ENCODE results near the gene NECTIN3. TPM values are rescaled to one million over a fixed set of nuclear protein-coding genes. Genes with fewer than 3 reads are reported as not detected.

NECTIN3 gene
- 10 to 100 TPM; 38.1 to 42.4 (median 41.4) TPM for polyA plus RNA-seq (ENCODE audit: insufficient read length in 3 of 3)

- DNase-seq (ENCODE audit: low read depth in 3 of 3, low spot score in 2 of 3), result peak; percentile 91 to 92 (median 91)
Observed at GRCh38 chr3:111071257-111072030, at the start of gene NECTIN3. Gene NECTIN3 (plus strand): TSS chr3:111071816. CDS start chr3:111072018, 202 bp downstream.

DNA sequence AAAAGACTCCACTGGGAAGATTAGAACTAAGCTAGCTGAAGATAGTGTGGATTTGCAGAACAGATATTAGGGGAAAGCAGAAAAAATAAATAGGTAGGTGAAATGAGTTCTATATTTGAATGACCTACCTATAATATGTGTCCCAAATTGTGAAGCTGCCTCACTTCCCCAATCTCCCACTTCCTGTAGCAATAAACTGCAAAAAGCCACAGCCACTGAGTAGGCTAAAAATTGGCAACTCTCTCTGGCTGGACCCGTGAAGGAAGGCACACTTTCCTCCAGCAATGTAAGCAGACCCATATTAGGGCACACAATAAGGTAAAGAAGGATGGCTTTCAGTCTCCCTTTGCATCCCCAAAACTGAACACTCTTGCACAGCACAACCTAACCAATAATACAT lies 43.7 kb upstream of the NECTIN3 start:
- DNase-seq (ENCODE audit: low read depth in 3 of 3, low spot score in 2 of 3), result no peak

DNA sequence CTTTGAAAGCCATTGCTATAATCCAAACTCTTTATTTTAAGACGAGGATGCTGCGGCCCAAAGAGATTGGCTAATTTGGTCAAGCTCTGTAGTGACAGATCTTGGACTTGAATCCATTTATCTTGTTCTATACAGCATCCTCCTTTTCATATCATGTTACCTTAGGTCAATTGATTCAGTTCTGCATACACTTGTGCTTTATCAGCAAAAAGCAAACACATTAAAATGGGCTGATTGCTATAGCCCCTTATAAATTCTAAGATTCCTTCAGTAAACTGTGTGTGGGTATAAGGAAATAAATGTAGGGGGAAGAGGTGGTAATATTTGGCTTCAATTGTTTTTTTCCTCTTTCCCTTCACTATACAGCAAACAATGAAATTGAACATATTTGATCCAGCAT lies 40.1 kb upstream of the NECTIN3 start:
- DNase-seq (ENCODE audit: low read depth in 3 of 3, low spot score in 2 of 3), result no peak

GRCh38 chr3:111032677-111033076 lies 38.9 kb upstream of the NECTIN3 start:
- no peak for DNase-seq (ENCODE audit: low read depth in 3 of 3, low spot score in 2 of 3)

- no peak for DNase-seq (ENCODE audit: low read depth in 3 of 3, low spot score in 2 of 3)
Observed at GRCh38 chr3:111033470-111034050, 38.1 kb upstream of the NECTIN3 start.

DNA sequence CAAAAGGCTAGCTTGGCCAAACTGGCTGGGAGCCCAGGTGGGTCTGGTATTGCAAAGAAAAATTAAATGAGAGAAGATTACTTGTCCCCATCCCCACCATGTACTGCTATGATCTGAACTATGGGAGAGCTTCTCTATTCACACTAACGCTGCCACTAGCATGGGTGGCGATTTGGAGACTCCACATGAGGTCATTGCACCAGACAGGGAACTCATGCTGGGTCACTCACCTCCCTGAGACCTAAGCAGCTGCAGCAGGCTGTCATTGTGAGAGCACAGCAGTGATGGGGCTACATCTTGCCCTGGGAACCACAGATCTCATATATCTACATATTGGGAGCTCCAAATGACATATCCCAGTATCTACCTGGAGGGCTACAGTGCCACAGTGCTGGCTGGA lies 36.3 kb upstream of the NECTIN3 start:
- no peak for DNase-seq (ENCODE audit: low read depth in 3 of 3, low spot score in 2 of 3)

GRCh38 chr3:111035902-111036301 lies 35.7 kb upstream of the NECTIN3 start:
- no peak for DNase-seq (ENCODE audit: low read depth in 3 of 3, low spot score in 2 of 3)

- DNase-seq (ENCODE audit: low read depth in 3 of 3, low spot score in 2 of 3), result no peak
Observed at GRCh38 chr3:111040959-111041358, 30.7 kb upstream of the NECTIN3 start.

- no peak for DNase-seq (ENCODE audit: low read depth in 3 of 3, low spot score in 2 of 3)
Observed at GRCh38 chr3:111045564-111045963, 26.1 kb upstream of the NECTIN3 start.

- DNase-seq (ENCODE audit: low read depth in 3 of 3, low spot score in 2 of 3), result no peak
Observed at GRCh38 chr3:111047042-111047441, 24.6 kb upstream of the NECTIN3 start.

DNA sequence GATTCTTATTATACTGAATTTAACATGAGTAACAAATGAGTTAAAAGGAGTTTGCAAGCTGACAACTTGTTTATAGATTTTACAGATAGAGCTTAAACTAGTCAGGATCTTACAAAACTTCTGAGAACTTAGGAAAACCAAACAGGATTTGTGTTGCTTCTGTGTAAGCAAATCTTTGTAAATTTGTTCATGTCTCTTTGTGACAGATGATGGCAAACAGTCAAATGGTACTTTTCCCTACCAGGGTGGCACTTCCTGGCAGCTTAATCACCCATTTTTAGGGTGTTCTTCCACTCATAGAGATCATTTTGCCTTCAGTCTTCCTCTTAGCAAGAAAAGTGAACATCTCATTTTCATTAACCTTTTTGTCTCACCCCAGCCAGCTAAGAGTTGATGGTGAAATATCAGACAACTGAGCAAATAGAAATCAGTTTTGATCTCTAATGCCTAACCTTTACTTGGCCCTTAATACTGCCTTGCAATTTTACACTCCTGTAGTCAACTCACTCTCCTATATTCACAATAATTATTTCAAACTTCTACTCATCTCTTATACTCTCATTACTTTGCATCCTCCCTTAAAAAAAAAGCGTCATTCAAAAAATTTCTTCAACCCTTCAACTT lies 23.7 kb upstream of the NECTIN3 start:
- no peak for DNase-seq (ENCODE audit: low read depth in 3 of 3, low spot score in 2 of 3)

GRCh38 chr3:111051354-111051753 lies 20.3 kb upstream of the NECTIN3 start:
- no peak for DNase-seq (ENCODE audit: low read depth in 3 of 3, low spot score in 2 of 3)

GRCh38 chr3:111068574-111068973 lies 3.0 kb upstream of the NECTIN3 start:
- DNase-seq (ENCODE audit: low read depth in 3 of 3, low spot score in 2 of 3), result no peak

DNA sequence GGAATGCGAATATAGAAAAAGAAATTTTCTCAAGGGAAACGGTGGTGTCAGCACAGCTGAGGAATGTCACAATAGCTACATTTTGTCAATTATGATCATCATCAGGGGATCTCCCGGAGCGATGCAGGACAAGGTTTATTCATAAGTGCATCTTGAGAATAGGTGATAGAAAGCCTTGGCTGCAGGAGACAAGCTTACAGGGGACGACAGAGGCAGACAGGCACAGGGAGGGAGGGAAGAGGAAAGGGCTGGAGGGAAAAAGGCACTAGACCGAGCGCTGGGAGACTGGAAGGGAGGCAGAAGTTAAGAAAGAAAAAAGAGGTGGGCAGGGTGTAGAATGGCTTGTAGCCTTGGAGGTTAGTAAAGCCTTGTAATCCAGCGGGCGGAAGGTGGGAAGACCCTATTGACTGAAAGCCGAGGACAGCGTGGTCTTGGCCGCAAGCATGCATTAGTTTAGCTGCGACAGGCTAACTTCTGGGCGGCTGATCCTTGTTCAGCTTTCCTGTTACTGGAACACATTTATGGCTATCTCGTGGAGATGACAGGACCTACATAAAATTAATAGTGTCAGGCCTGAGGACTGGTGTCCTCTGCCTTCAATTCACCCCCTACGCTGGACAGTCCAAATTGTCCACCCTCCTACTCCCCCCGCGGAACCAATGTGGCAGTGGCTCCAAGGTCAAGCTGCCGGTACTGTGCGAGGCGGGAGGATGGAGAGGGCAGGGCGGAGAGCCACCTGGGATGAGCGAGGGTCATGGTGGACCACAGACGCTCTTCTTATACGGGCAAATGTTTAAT lies 1.4 kb upstream of the NECTIN3 start:
- peak in 2 of 3 donors; percentile 19 to 23 for DNase-seq (ENCODE audit: low read depth in 3 of 3, low spot score in 2 of 3)

DNA sequence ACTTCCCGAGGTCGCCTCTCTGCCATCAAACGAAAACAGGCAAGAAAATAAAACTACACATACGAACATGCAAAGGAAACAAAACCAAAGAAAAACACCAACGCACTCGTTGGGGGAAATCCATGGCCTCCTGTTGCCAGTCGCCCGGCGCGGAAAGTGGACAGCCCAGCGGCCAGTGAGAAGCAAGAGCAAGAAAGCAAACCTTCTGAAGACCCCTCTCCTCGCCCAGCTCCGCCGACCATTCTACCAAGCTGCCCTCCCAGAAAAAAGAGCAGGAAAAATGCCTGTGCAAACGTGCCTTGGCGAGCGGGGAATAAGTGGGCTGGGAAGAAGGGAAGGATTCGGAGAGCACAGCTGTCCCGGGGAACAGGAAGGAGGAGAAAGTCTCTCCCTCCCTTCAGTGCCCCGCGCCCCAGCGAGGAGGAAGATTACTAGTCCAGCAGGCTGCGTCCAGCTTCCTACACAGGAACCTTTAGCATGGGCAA lies 802 bp upstream of the NECTIN3 start:
- DNase-seq (ENCODE audit: low read depth in 3 of 3, low spot score in 2 of 3), result peak in 2 of 3 donors; percentile 10 to 53

GRCh38 chr3:111072031-111072921 lies 660 bp downstream of the NECTIN3 start:
- DNase-seq (ENCODE audit: low read depth in 3 of 3, low spot score in 2 of 3), result peak in 2 of 3 donors; percentile 20 to 23

DNA sequence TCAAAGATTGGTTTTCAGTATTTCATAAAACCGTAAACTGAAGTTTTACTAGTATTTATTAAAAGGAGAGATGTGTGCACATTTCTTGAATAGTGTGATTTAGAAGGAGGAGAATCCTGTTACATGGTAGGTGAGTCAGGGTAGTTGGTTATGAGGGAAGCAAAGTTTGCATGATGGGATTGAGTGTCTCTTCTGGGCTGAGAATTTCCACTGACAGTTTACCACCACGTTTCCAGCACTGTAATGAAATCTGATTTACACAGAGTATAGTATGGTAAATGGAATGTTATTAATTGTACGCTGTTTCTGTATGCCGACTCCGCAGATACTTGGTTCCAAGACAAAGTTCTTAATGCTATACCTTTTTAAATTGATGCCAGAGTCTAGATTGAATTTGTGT lies 1.6 kb downstream of the NECTIN3 start:
- DNase-seq (ENCODE audit: low read depth in 3 of 3, low spot score in 2 of 3), result peak in 1 of 3 donors; percentile 10

DNA sequence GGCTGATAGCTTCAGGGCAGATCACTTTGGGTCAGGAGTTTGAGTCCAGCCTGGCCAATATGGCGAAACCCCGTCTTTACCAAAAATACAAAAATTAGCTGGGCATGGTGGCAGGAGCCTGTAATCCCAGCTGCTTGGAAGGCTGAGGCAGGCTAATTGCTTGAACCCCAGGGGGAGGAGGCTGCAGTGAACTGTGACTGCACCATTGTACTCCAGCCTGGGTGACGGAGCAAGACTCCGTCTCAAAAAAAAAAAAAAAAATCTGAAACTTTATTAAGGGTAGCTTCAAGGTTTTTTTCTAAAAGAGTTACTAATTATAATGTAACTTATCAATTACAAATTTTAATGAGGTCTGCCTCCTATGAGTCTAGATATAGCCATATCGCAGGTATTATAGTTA lies 5.1 kb downstream of the NECTIN3 start:
- DNase-seq (ENCODE audit: low read depth in 3 of 3, low spot score in 2 of 3), result no peak

DNA sequence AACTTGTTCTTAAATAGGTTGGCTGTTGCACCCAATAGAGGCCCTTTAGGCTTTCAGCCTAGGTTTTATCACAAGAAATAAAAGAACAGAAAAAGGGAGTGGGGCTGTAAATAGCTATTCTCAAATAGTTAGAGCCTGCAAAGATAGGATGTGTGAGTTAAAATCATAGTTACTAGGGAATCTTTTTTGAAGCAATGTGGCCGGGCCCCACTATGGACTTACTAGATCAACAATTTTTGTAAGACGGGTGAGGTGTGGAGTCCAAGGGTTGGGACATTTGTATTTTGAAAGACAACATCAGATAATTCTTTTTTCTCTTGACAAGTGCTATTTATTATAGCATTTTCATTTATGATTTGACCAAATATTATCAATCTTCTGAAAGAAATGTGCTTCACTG lies 5.8 kb downstream of the NECTIN3 start:
- no peak for DNase-seq (ENCODE audit: low read depth in 3 of 3, low spot score in 2 of 3)

- no peak for DNase-seq (ENCODE audit: low read depth in 3 of 3, low spot score in 2 of 3)
Observed at GRCh38 chr3:111080413-111080812, 8.8 kb downstream of the NECTIN3 start.

Measured in right renal cortex interstitium (tissue), 3 donors.